Keratinocyte (primary cell): Measurements from ENCODE around the gene MAP4K3.

Experiments used
- EZH2 ChIP-seq: IDR thresholded peaks from one replicate; pipeline ENCODE4 v1.6.1; 2012; ENCODE audit warnings: inconsistent platforms, mild to moderate bottlenecking, low read length, moderate library complexity
- TF ChIP-seq, protein P1 (sequence below), 3 experiments: IDR thresholded peaks in 1 of 3; conservative IDR thresholded peaks in 1 of 3; optimal IDR thresholded peaks in 1 of 3; 2 replicates in 2 of 3; 3 replicates in 1 of 3; pipeline versions ENCODE3 to v1.5.1; 2011; ENCODE audit warnings: low read length in 3 of 3, mild to moderate bottlenecking in 3 of 3, moderate library complexity in 2 of 3, control low read depth in 1 of 3, inconsistent platforms in 1 of 3; ENCODE audit not compliant: insufficient read depth in 2 of 3; ENCODE audit errors: extremely low read depth in 1 of 3

DNA sequence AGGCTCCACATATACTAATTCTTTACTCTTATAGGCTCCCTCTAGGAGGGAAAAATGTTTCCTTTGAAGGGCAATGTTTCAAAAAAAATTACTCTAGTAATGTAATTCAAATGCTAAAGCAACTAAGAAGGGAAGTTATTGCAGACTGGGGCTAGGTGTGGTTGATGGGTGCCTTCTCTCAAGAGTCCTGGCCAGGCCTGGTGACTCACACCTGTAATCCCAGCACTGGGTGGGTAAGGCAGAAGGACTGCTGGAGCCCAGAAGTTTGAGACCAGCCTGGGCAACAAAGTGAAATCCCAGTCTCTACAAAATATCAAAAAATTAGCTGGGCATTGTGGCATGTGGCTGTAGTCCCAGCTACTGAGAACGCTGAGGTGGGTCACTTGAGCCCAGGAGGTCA lies 162.1 kb downstream of the MAP4K3 start:
- TF ChIP-seq, protein P1, sequence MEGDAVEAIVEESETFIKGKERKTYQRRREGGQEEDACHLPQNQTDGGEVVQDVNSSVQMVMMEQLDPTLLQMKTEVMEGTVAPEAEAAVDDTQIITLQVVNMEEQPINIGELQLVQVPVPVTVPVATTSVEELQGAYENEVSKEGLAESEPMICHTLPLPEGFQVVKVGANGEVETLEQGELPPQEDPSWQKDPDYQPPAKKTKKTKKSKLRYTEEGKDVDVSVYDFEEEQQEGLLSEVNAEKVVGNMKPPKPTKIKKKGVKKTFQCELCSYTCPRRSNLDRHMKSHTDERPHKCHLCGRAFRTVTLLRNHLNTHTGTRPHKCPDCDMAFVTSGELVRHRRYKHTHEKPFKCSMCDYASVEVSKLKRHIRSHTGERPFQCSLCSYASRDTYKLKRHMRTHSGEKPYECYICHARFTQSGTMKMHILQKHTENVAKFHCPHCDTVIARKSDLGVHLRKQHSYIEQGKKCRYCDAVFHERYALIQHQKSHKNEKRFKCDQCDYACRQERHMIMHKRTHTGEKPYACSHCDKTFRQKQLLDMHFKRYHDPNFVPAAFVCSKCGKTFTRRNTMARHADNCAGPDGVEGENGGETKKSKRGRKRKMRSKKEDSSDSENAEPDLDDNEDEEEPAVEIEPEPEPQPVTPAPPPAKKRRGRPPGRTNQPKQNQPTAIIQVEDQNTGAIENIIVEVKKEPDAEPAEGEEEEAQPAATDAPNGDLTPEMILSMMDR (optimal IDR thresholded peaks at IDR 0.05 in 1 of 3, IDR thresholded peaks at IDR 0.05 in 1 of 3, conservative IDR thresholded peaks at IDR 0.05 in 1 of 3; ENCODE audit: extremely low read depth in 1 of 3, insufficient read depth in 2 of 3, low read length in 3 of 3): no peak
- TF ChIP-seq EZH2: no peak
